OCI-LY7 (cell line): ENCODE data around the gene TCF25. TPM values are rescaled to one million over a fixed set of nuclear protein-coding genes. Genes with fewer than 3 reads are reported as not detected.

Experiments used
- BruUV-seq: library from RNA; stranded (reverse); fragments of 400-500 nt; replicated peaks from 2 replicates; lab custom pipeline; 2021; lab: Mats Ljungman, UMichigan
- CTCF ChIA-PET: fragments of 300-600 bp; sonication (Branson Sonifier 250); formaldehyde crosslinking; loops from one replicate; lab custom pipeline; 2022; ENCODE audit warnings: antibody characterized with exemption; ENCODE audit not compliant: unreplicated experiment; lab: Charles Lee
- POLR2A ChIA-PET: fragments of 300-600 bp; sonication (Branson Sonifier 250); formaldehyde crosslinking; loops from one replicate; lab custom pipeline; 2022; ENCODE audit warnings: antibody characterized with exemption; lab: Charles Lee
- DNase-seq: peaks from one replicate; pipeline ENCODE4 v3.0.0-alpha.2; 2015; ENCODE audit warnings: low spot score
- H2AFZ ChIP-seq: fragments of 200-600 bp; sonication (generic), shearing (Covaris generic); 2 replicates; pipeline ENCODE4 v1.6.1; 2014; ENCODE audit warnings: mild to moderate bottlenecking, antibody characterized with exemption, low read length, moderate library complexity
- H3K27ac ChIP-seq: fragments of 200-600 bp; sonication (generic); 2 replicates; pipeline ENCODE4 v1.5.1; 2014; ENCODE audit warnings: mixed run types, low read depth, mild to moderate bottlenecking, moderate library complexity, low read length, inconsistent platforms; ENCODE audit not compliant: poor library complexity, severe bottlenecking
- H3K36me3 ChIP-seq: fragments of 200-600 bp; sonication (generic); 2 replicates; pipeline ENCODE4 v1.6.1; 2014; ENCODE audit warnings: mild to moderate bottlenecking, antibody characterized with exemption, low read length, moderate library complexity, mixed read lengths; ENCODE audit not compliant: insufficient read depth
- H3K4me1 ChIP-seq: fragments of 200-600 bp; sonication (generic); 2 replicates; pipeline ENCODE4 v1.5.1; 2014; ENCODE audit warnings: mild to moderate bottlenecking, low read length; ENCODE audit not compliant: insufficient read depth, poor library complexity, severe bottlenecking
- H3K4me2 ChIP-seq: fragments of 200-600 bp; sonication (generic); 2 replicates; pipeline ENCODE4 v1.6.1; 2014; ENCODE audit warnings: mild to moderate bottlenecking, low read length
- H3K4me3 ChIP-seq: fragments of 200-600 bp; sonication (generic); 2 replicates; pipeline ENCODE4 v1.5.1; 2014; ENCODE audit warnings: mild to moderate bottlenecking, low read depth, low read length; ENCODE audit not compliant: poor library complexity, severe bottlenecking
- H3K79me2 ChIP-seq: fragments of 200-600 bp; sonication (generic); 2 replicates; pipeline ENCODE4 v1.6.1; 2016; ENCODE audit warnings: low read depth, mild to moderate bottlenecking, low read length, moderate library complexity, mixed read lengths; ENCODE audit not compliant: insufficient read depth
- H3K9me2 ChIP-seq: fragments of 200-600 bp; sonication (generic); 2 replicates; pipeline ENCODE4 v1.6.1; 2016; ENCODE audit warnings: mild to moderate bottlenecking, low read length, mixed read lengths; ENCODE audit not compliant: insufficient read depth
- H3K9me3 ChIP-seq: fragments of 200-600 bp; sonication (generic); 2 replicates; pipeline ENCODE4 v1.6.1; 2014; ENCODE audit warnings: mild to moderate bottlenecking, mixed run types, low read length, mixed read lengths
- H4K20me1 ChIP-seq: fragments of 200-600 bp; sonication (generic); 2 replicates; pipeline ENCODE4 v1.6.1; 2014; ENCODE audit warnings: mild to moderate bottlenecking, antibody characterized with exemption, low read length, moderate library complexity, mixed read lengths; ENCODE audit not compliant: insufficient read depth
- EZH2phosphoT487 ChIP-seq: fragments of 200-600 bp; sonication (generic); IDR thresholded peaks from 2 replicates; pipeline ENCODE4 v1.6.1; 2018; ENCODE audit warnings: low read depth, borderline replicate concordance, mild to moderate bottlenecking, mixed run types, antibody characterized with exemption, low read length, moderate library complexity, mixed read lengths
- intact Hi-C: fragments of 100-400 bp; cut with micrococcal nuclease; formaldehyde crosslinking; loops from one replicate; pipeline ENCODE4 v1.10.0; 2022; ENCODE audit not compliant: unreplicated experiment
- total RNA-seq, 2 experiments: library from RNA; depleted of rRNA in 1 of 2; stranded (reverse); fragments of >200 nt in 1 of 2; shearing (Covaris generic) in 1 of 2; gene quantifications; 2 replicates each; pipeline ENCODE4 v1.2.3, GENCODE V29; 2014 to 2022
- TF ChIP-seq, protein P1 (sequence below): fragments of 200-600 bp; sonication (generic); conservative IDR thresholded peaks from 2 replicates; pipeline ENCODE4 v1.5.1; 2014; ENCODE audit warnings: mild to moderate bottlenecking, antibody characterized with exemption, low read length, moderate library complexity, mixed read lengths

The TCF25 gene
- total RNA-seq, 2 experiments from 2014 or later, result 141 to 255 TPM

DNA sequence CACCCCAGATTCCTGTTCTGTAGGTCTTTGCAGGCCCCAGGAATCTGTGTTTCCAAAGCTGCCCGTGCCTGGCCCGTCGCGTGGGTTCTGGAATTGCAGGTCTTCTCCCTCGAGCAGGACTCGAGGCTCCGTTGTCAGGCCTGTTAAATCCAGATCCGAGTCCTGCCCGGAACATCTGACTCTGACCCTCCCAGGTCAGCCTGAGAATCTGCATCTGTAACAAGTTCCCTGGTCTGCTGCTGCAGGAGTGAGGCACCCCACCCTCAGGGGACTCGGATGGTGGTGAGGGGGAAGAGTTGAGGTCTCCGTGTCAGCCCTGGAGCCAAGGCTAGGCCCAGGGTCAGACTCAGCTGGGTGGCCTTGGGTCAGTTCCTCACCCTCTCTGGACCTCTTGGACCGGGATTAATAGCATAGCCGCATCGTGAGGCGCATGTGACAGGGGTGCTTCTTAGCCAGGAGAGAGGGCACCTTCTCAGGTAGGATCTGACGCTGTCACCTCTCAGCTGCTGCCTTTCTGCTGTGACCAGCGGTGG is 36.3 kb upstream of the TCF25 start:
- no TSS peak for BruUV-seq
- Histone ChIP-seq H3K79me2 (no peaks in the 10 kb centered on the region), H2AFZ (peak overlapping the region; percentile 72), H3K36me3 (no peaks in the 10 kb centered on the region; the same call in 1 of the 2 replicates), H3K4me3 (peak overlapping the region; percentile 49), H3K27ac (peak overlapping the region; percentile 70), H3K9me2 (no peaks in the 10 kb centered on the region), H3K9me3 (no peaks in the 10 kb centered on the region), H3K4me2 (peak overlapping the region; percentile 75), H4K20me1 (no peaks in the 10 kb centered on the region), H3K4me1 (peaks cover 44% of the 10 kb centered on the region)
- POLR2A ChIA-PET, result interaction anchor here (1.1 to 1.7 kb wide), 4 partner anchors 14 to 136 kb away, joined by 3 to 6 read pairs (median 4); partner anchors contain the start of gene FANCA
- intact Hi-C loops, result no loop called here
- CTCF ChIA-PET, result interaction anchor here (1.0 kb wide), 1 partner anchor 23 kb away, joined by 3 read pairs; no protein-coding TSS in a partner anchor
- DNase-seq, result no peak
- TF ChIP-seq, protein P1, sequence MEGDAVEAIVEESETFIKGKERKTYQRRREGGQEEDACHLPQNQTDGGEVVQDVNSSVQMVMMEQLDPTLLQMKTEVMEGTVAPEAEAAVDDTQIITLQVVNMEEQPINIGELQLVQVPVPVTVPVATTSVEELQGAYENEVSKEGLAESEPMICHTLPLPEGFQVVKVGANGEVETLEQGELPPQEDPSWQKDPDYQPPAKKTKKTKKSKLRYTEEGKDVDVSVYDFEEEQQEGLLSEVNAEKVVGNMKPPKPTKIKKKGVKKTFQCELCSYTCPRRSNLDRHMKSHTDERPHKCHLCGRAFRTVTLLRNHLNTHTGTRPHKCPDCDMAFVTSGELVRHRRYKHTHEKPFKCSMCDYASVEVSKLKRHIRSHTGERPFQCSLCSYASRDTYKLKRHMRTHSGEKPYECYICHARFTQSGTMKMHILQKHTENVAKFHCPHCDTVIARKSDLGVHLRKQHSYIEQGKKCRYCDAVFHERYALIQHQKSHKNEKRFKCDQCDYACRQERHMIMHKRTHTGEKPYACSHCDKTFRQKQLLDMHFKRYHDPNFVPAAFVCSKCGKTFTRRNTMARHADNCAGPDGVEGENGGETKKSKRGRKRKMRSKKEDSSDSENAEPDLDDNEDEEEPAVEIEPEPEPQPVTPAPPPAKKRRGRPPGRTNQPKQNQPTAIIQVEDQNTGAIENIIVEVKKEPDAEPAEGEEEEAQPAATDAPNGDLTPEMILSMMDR, result no peak
- TF ChIP-seq EZH2phosphoT487, result no peak

DNA sequence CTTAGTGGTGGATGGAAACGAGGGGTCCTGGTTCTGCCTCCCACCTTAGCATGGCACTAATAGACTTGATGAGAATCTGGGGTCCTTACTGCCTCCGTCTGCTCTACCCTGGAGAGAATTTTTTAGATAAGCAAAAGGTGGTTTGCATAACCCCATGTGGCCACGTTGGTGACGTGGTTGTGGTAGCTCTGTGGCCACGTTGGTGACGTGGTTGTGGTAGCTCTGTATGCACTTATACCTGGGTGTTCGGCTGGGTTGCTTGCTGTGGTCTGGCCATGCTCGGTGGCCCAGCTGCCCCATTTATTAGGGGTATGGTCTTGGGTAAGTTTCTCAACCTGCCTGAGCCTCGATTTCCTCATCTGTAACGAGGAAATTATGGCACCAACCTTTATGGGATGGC is 32.1 kb upstream of the TCF25 start:
- Histone ChIP-seq H4K20me1 (no peaks in the 10 kb centered on the region), H2AFZ (no peak overlapping the region), H3K4me3 (no peak overlapping the region), H3K27ac (peak overlapping the region; percentile 26), H3K36me3 (no peaks in the 10 kb centered on the region), H3K9me2 (no peaks in the 10 kb centered on the region), H3K4me1 (peaks cover 83% of the 10 kb centered on the region), H3K4me2 (peak overlapping the region; percentile 1; the same call in 1 of the 2 replicates), H3K79me2 (no peaks in the 10 kb centered on the region), H3K9me3 (no peaks in the 10 kb centered on the region)
- TF ChIP-seq, protein P1, result no peak
- TF ChIP-seq EZH2phosphoT487, result no peak
- intact Hi-C loops, result no loop called here
- POLR2A ChIA-PET, result interaction anchor here (0.7 kb wide), 1 partner anchor 62 kb away, joined by 6 read pairs; no protein-coding TSS in a partner anchor
- CTCF ChIA-PET, result no interaction called here
- no TSS peak for BruUV-seq
- peak; percentile 44 for DNase-seq
